A549 (cell line): ENCODE measurements around the gene PLEKHA6.

Experiments
- CBX8 ChIP-seq: fragments of 200-600 bp; sonication (generic); IDR thresholded peaks from 2 replicates; pipeline ENCODE4 v1.6.1; 2016
- CTCF ChIP-seq: fragments of >200 bp; sonication (Bioruptor Twin); formaldehyde crosslinking; IDR thresholded peaks from 3 replicates; pipeline ENCODE4 v1.5.1; 2016
- EP300 ChIP-seq, 2 experiments: fragments of >200 bp; sonication (Bioruptor Twin); formaldehyde crosslinking; IDR thresholded peaks; 2 replicates in 1 of 2; 3 replicates in 1 of 2; pipeline ENCODE4 v1.6.1; 2016 to 2017
- HDAC2 ChIP-seq: fragments of 200-600 bp; sonication (generic); IDR thresholded peaks from 2 replicates; pipeline ENCODE4 v1.6.1; 2016
- PBX3 ChIP-seq: IDR thresholded peaks from 2 replicates; pipeline ENCODE4 v1.6.1; 2012
- POLR2A ChIP-seq: IDR thresholded peaks from 2 replicates; pipeline ENCODE4 v1.6.1; 2012; ENCODE audit warnings: mild to moderate bottlenecking, low read length
- POLR2AphosphoS2 ChIP-seq: conservative IDR thresholded peaks from 2 replicates; pipeline ENCODE4 v1.6.1; 2012; ENCODE audit warnings: low read length, improper control_type of control experiment, inconsistent platforms
- REST ChIP-seq: fragments of 200-600 bp; sonication (generic); IDR thresholded peaks from 2 replicates; pipeline ENCODE4 v1.6.1; 2016; ENCODE audit warnings: antibody characterized with exemption, mild to moderate bottlenecking, moderate library complexity
- SREBF2 ChIP-seq: fragments of 450-650 bp; IDR thresholded peaks from 2 replicates; pipeline ENCODE4 v1.6.1; 2014; ENCODE audit warnings: mild to moderate bottlenecking, moderate library complexity

GRCh38 chr1:204348242-204348641 is 11.5 kb downstream of the PLEKHA6 start:
- TF ChIP-seq REST (no peak), CTCF (no peak), POLR2AphosphoS2 (no peak), EP300 (IDR thresholded peaks at IDR 0.05) (no peak), CBX8 (no peak), SREBF2 (no peak), PBX3 (no peak), POLR2A (no peak), HDAC2 (no peak)
